Stimulated activated CD4-positive, alpha-beta T cell treated with anti-CD3 and anti-CD28 coated beads, Interleukin-1b, Interleukin-23, amount 100 ng/mL, for 48 hours (primary cell): ENCODE results near the gene TUBG1.
"Not testable (repeated sequence)": the region's sequence is repeated elsewhere in the genome, so short reads cannot be mapped to it uniquely, and the experiment has no call there.

Source experiments
- DNase-seq: peaks from one replicate; pipeline ENCODE4 v3.0.0-alpha.2; 2020

Gene TUBG1

DNA sequence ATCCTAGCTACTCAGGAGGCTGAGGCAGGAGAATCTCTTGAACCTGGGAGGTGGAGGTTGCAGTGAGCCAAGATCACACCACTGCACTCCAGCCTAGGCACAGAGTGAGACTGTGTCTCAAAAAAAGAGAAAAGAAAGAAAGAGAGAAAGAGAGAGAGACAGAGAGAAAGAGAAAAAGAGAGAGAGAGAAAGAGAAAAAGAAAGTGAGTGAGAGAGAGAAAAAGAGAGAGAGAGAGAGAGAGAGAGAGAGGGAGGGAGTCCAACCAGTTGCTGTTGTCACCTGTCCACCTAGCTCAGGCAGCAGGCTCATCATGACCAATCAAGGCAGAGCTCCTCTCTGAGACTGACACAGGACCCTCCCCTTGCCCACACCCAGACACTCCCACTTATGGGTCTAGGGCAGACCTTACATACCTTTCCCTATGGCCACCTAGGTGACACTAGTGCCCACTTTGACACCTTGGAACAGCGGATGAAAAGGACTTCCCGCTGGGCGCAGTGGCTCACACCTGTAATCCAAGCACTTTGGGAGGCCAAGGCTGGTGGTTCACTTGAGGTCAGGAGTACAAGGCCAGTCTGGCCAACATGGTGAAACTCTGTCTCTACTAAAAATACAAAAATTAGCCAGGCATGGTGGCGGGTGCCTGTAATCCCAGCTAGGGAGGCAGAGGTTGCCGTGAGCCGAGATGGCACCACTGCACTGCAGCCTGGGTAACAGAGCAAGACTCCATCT lies 17.7 kb downstream of the TUBG1 start:
- not testable (repeated sequence) for DNase-seq

DNA sequence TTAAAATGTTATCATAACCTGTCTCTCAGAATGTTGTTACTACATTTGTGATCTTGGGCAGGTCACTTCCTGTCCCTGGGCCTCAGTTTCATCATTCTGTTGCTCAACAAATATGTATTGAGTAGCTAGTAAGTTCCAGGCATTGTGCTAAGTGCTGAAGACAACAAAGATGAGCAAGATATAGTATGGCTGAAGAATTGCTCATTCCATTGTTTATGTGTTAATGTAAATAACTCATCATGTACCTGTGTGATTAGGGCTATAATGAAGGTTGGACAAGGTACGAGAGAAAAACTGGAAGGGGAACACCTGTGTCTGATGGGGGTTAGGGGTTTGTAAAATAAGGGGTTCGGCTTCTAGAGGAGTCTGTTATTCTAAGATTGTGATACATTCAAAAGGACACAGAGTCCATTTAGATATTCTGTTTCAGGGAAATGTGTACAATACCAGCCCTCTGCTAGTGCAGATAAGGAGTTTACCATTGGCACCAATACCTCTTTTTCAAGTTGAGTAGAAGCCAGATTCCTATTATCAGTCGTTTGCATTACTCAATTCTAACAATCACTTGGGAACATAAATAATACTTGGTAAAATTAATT lies 20.0 kb downstream of the TUBG1 start:
- DNase-seq, result no peak

DNA sequence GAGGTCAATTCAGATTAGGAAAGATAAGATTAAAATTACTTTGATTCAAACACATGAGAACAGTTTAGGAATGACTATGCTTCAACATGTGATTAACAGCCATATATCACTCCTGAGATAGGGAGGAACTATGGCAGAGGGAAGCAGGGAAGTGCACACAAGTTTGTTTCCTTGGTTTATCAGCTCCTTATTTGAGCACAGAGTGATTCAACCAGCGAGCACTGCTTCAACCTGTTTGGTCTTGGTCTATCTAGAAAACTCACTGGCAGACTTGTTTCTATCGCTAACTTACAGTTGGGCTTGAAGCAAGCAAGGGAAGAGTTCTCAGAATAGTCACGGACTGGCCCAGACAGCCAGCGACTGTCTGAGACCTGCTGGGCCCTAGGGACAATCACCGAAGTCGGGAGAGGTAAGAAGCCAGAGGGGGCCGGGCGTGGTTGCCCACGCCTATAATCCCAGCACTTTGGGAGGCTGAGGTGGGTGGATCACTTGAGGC lies 23.5 kb downstream of the TUBG1 start:
- no peak for DNase-seq

DNA sequence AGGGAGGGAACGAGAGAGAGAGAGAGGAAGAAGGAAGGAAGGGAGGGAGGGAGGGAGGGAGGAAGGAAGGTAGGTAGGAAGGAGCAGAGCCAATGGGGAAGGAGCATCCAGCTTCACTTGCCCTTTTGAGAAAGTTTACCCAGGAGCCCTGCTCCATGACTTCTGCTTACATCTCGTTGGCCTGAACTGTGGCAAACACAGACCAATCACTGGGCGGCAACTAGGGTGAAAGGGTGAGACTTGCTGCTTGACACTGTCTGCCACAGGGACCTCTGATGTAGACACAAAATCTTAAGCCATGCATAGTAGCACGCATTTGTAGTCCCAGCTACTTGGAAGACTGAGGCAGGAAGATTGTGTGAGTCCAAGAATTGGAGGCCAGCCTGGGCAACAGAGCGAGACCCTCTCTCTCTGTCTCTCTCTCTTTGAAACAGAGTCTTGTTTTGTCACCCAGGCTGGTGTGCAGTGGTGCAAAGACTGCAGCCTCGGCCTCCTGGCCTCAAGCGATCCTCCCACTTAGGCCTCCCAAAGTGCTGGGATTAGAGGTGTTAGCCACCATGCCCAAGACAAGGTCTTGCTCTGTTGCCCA lies 30.1 kb downstream of the TUBG1 start:
- DNase-seq, result no peak

DNA sequence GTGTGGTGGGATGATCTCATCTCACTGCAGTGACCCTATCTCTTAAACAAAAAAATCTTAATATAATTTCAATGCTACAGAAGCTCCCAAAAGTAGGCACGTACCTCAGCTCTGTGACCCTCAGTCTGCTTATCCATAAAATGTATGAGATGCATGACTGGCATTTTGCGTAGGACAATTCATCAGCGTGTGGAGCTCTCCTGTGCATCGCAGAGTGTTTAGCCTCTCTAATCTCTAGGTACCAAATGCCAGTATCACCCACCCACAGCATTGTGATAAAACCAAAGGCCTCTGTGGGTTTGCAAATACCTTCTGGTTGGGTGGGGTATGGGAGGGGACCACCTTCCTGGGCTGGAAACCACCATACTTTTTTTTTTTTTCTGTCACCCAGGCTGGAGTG lies 30.6 kb downstream of the TUBG1 start:
- no peak for DNase-seq

GRCh38 chr17:42642336-42642735 lies 32.9 kb downstream of the TUBG1 start:
- DNase-seq, result no peak

DNA sequence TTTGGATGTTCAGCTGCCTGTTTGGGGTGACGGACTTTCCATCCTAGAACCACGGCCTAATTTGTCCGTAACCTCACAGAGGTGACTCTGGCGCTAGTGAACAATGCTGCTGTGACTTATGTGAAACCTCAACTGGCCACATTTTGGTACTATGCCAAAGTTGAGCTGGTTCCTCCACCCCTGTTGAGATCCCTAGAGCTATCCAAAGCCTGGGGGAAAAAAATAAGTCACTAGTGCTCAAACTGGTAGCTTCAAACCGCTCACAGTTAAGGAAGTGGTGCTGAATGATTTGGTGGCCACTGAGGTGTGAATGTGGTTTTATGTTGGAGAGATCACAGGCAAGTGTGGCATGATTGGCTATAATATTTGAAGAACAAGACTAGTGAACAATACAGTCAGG lies 38.3 kb downstream of the TUBG1 start:
- DNase-seq, result no peak

DNA sequence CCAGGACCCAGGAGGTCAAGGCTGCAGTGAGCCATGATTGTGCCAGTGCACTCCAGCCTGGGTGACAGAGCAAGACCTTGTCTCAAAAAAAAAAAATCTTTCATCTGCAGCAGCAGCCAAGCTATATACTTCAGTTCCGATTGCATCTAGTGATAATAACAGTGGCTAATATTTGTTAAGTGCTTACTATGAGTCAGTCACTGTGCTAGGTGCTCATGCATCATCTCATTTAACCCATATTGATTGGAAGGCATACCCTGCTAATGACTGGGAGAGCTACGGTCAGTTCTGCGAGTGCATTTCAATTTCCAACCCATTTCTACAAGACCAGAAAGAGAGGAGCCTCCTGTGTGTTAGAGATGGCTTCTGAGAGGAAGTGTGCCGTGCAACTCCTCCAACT lies 41.9 kb downstream of the TUBG1 start:
- no peak for DNase-seq

GRCh38 chr17:42653179-42654124 lies 44.0 kb downstream of the TUBG1 start:
- DNase-seq, result no peak

DNA sequence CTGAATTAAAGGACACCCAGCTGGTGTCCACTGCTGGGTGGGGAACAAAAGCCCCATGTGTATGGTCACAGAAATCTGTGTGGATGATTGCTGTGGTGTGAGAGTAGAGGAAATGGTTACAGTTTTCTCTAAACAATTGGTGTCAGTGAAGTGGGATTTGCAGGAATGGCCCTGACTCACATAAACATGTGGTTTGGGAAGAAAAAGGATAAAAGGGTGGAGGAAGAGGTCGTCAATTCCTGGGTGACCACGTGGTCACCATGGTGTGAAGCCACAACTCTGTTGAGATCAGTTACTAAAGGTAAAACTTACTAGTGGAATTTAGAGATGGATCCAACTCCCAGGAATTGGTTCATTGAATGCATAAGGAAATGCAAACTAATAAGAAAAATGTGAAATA lies 46.0 kb downstream of the TUBG1 start:
- no peak for DNase-seq

GRCh38 chr17:42657824-42658588 lies 48.5 kb downstream of the TUBG1 start:
- DNase-seq, result no peak

- peak; percentile 79 for DNase-seq
Observed at GRCh38 chr17:42659079-42659931, 49.8 kb downstream of the TUBG1 start, which contains the start of gene TUBG2. Gene TUBG2, plus strand, starts transcription at chr17:42659284. Its CDS starts 220 bp downstream, at chr17:42659504.

DNA sequence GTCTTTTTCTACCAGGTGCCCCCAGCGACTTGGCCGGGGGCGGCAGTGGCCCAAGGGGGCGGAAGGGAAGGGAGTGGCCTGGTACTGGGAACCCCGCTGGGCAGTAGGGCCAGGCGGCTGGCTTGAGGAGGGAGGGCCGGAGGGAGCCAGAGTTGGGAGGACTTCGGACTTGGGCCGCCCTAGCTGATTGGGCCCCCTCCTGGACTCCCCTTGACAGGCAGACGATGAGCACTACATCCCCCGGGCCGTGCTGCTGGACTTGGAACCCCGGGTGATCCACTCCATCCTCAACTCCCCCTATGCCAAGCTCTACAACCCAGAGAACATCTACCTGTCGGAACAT lies 50.4 kb downstream of the TUBG1 start:
- DNase-seq, result not testable (repeated sequence)

GRCh38 chr17:42660692-42661345 lies 51.3 kb downstream of the TUBG1 start:
- DNase-seq, result no peak
